GM18499 (cell line): ENCODE results near the gene TMCO4.

Source experiments
- ATAC-seq: cut with Tn5 transposase; IDR thresholded peaks from one replicate; pipeline ENCODE4 v1.9.1; 2021; ENCODE audit warnings: moderate number of reproducible peaks; ENCODE audit not compliant: insufficient read depth, unreplicated experiment

Gene TMCO4

GRCh38 chr1:19694298-19694697 is 105.4 kb downstream of the TMCO4 start:
- ATAC-seq = no peak

GRCh38 chr1:19690342-19690741 is 109.4 kb downstream of the TMCO4 start:
- no peak for ATAC-seq

GRCh38 chr1:19689856-19690255 is 109.9 kb downstream of the TMCO4 start:
- no peak for ATAC-seq

- ATAC-seq = no peak
Observed at GRCh38 chr1:19689085-19689757, 110.5 kb downstream of the TMCO4 start.

- no peak for ATAC-seq
Observed at GRCh38 chr1:19688041-19688842, 111.5 kb downstream of the TMCO4 start.

- ATAC-seq = no peak
Observed at GRCh38 chr1:19687414-19687813, 112.3 kb downstream of the TMCO4 start.

- ATAC-seq = no peak
Observed at GRCh38 chr1:19685994-19686393, 113.7 kb downstream of the TMCO4 start.

- ATAC-seq = no peak
Observed at GRCh38 chr1:19684677-19685076, 115.0 kb downstream of the TMCO4 start.

GRCh38 chr1:19683351-19683750 is 116.4 kb downstream of the TMCO4 start:
- no peak for ATAC-seq

- ATAC-seq = no peak
Observed at GRCh38 chr1:19682901-19683300, 116.8 kb downstream of the TMCO4 start.

- no peak for ATAC-seq
Observed at GRCh38 chr1:19682257-19682656, 117.5 kb downstream of the TMCO4 start.

- ATAC-seq = no peak
Observed at GRCh38 chr1:19680644-19681043, 119.1 kb downstream of the TMCO4 start.

GRCh38 chr1:19679691-19680090 is 120.0 kb downstream of the TMCO4 start:
- no peak for ATAC-seq

GRCh38 chr1:19678931-19679453 is 120.7 kb downstream of the TMCO4 start:
- no peak for ATAC-seq

- no peak for ATAC-seq
Observed at GRCh38 chr1:19678493-19678892, 121.2 kb downstream of the TMCO4 start.

GRCh38 chr1:19676438-19676922 is 123.2 kb downstream of the TMCO4 start:
- ATAC-seq = no peak

- no peak for ATAC-seq
Observed at GRCh38 chr1:19675797-19676196, 123.9 kb downstream of the TMCO4 start.

GRCh38 chr1:19672237-19672636 is 127.5 kb downstream of the TMCO4 start:
- ATAC-seq = no peak

GRCh38 chr1:19670787-19671186 is 128.9 kb downstream of the TMCO4 start:
- no peak for ATAC-seq

- no peak for ATAC-seq
Observed at GRCh38 chr1:19668888-19669287, 130.8 kb downstream of the TMCO4 start.
